ENCODE measurements around the gene MBNL1. TPM values are rescaled to one million over a fixed set of nuclear protein-coding genes. Genes with fewer than 3 reads are reported as not detected.

MBNL1 gene
- total and polyA plus RNA-seq, 2 of the 4 experiments (the other 2 are of a cell fraction), result 127 to 664 TPM

- no peaks in the 10 kb centered on the region for H3K27me3 ChIP-seq (ENCODE audit: control insufficient read depth, insufficient read depth, low read length)
- DNase-seq, result no peak
- no peak overlapping the region for H3K14ac ChIP-seq (replicated peaks; ENCODE audit: low read depth, low read length)
- H2BK15ac ChIP-seq (ENCODE audit: low read depth, low read length), result no peak overlapping the region
- no peak overlapping the region for H3K4me3 ChIP-seq (ENCODE audit: insufficient read depth, low read depth, low read length)
- H4K91ac ChIP-seq (ENCODE audit: insufficient read depth, low read depth, low read length), result no peak overlapping the region
- dilution Hi-C loops (cut with HindIII; ENCODE audit: low sequenced_read_pairs, unreplicated experiment), result no loop called here
- no CpG with 5 or more reads among the region's 1 CpG for WGBS, 2 experiments (ENCODE audit: extremely low coverage in 2 of 2, insufficient read length in 1 of 2)
- H3K27ac ChIP-seq (ENCODE audit: insufficient read depth, low read length), result no peak overlapping the region
- H3K23ac ChIP-seq (ENCODE audit: low read depth, low read length), result no peak overlapping the region
- no peak overlapping the region for H3K9ac ChIP-seq (ENCODE audit: low read depth, low read length)
- H4K5ac ChIP-seq (ENCODE audit: low read depth, low read length), result no peak overlapping the region
- no peaks in the 10 kb centered on the region for H3K79me1 ChIP-seq (ENCODE audit: low read depth in 1 of 2, low read length in 2 of 2)
- H3K18ac ChIP-seq (ENCODE audit: low read depth, low read length), result no peak overlapping the region
- H3K4ac ChIP-seq (ENCODE audit: low read depth, low read length), result no peak overlapping the region
- no peak overlapping the region for H2AFZ ChIP-seq (replicated peaks; ENCODE audit: low read length, poor library complexity)
- no peak overlapping the region for H2BK5ac ChIP-seq (ENCODE audit: low read depth, low read length, poor library complexity, severe bottlenecking)
- H2BK120ac ChIP-seq (ENCODE audit: low read depth, low read length), result no peak overlapping the region
- intact Hi-C loops (cut with micrococcal nuclease), result no loop called here
- H4K20me1 ChIP-seq (ENCODE audit: insufficient read depth, low read length), result no peaks in the 10 kb centered on the region
- H3K36me3 ChIP-seq (ENCODE audit: control insufficient read depth, insufficient read depth, low read length), result no peaks in the 10 kb centered on the region
- in situ Hi-C loops (cut with MboI; ENCODE audit: low sequenced_read_pairs), result no loop called here
- ATAC-seq (ENCODE audit: low read depth), result no peak
- no peak overlapping the region for H2AK5ac ChIP-seq (ENCODE audit: low read depth, low read length)
- no peak overlapping the region for H3K4me2 ChIP-seq (ENCODE audit: low read depth, low read length)
- BruUV-seq (replicated peaks), result no TSS peak
- no peaks in the 10 kb centered on the region for H3K9me1 ChIP-seq (ENCODE audit: insufficient read depth, low read length)
- H3K4me1 ChIP-seq (ENCODE audit: control insufficient read depth, insufficient read depth, low read length), result no peaks in the 10 kb centered on the region
- H3K9me3 ChIP-seq (ENCODE audit: control insufficient read depth, insufficient read depth, low read length), result no peaks in the 10 kb centered on the region
- H2AK9ac ChIP-seq (replicated peaks; ENCODE audit: low read depth, low read length, poor library complexity), result no peak overlapping the region
- TF ChIP-seq NFE2L2 (IDR thresholded peaks at IDR 0.05; ENCODE audit: low read depth, low read length), result no peak
- no peak for TF ChIP-seq BHLHE40 (IDR thresholded peaks at IDR 0.05; ENCODE audit: low read depth, low read length)
- no peak for TF ChIP-seq USF2 (IDR thresholded peaks at IDR 0.05; ENCODE audit: low read depth, low read length)
- TF ChIP-seq MAFK (IDR thresholded peaks at IDR 0.05; ENCODE audit: low read depth, low read length), result no peak
- no peak for TF ChIP-seq CEBPB (IDR thresholded peaks at IDR 0.05; ENCODE audit: low read depth, low read length)
- TF ChIP-seq MAZ (IDR thresholded peaks at IDR 0.05; ENCODE audit: borderline replicate concordance, low read depth, low read length), result no peak
- no peak for TF ChIP-seq CTCF (conservative IDR thresholded peaks at IDR 0.05; ENCODE audit: low read depth, low read length)
- no peak for TF ChIP-seq FOS (IDR thresholded peaks at IDR 0.05; ENCODE audit: low read depth, low read length)
- TF ChIP-seq, protein P1, sequence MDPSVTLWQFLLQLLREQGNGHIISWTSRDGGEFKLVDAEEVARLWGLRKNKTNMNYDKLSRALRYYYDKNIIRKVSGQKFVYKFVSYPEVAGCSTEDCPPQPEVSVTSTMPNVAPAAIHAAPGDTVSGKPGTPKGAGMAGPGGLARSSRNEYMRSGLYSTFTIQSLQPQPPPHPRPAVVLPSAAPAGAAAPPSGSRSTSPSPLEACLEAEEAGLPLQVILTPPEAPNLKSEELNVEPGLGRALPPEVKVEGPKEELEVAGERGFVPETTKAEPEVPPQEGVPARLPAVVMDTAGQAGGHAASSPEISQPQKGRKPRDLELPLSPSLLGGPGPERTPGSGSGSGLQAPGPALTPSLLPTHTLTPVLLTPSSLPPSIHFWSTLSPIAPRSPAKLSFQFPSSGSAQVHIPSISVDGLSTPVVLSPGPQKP (IDR thresholded peaks at IDR 0.05; ENCODE audit: borderline replicate concordance, low read depth, low read length), result no peak
- TF ChIP-seq RFX5 (IDR thresholded peaks at IDR 0.05; ENCODE audit: low read depth, low read length), result no peak
- no peak for TF ChIP-seq RCOR1 (IDR thresholded peaks at IDR 0.05; ENCODE audit: insufficient replicate concordance, low read length)
- no peak for TF ChIP-seq SMC3 (IDR thresholded peaks at IDR 0.05; ENCODE audit: low read depth, low read length)
- no peak for TF ChIP-seq MXI1 (IDR thresholded peaks at IDR 0.05; ENCODE audit: borderline replicate concordance, low read depth, low read length)
- TF ChIP-seq RAD21 (IDR thresholded peaks at IDR 0.05; ENCODE audit: low read length), result no peak
- TF ChIP-seq POLR2A (IDR thresholded peaks at IDR 0.05; ENCODE audit: low read depth, low read length), result no peak
- TF ChIP-seq CHD1 (IDR thresholded peaks at IDR 0.05; ENCODE audit: low read depth, low read length), result no peak
- CTCF ChIA-PET, result interaction anchor here (1.0 kb wide), 1 partner anchor 9 kb away, joined by 3 read pairs; no protein-coding TSS in a partner anchor
- no peak overlapping the region for H3K56ac ChIP-seq (ENCODE audit: extremely low read depth, insufficient read depth, low read length)
- no peak overlapping the region for H4K8ac ChIP-seq (ENCODE audit: low read depth in 2 of 2, low read length in 2 of 2)
- H2BK20ac ChIP-seq (ENCODE audit: low read depth, low read length), result no peak overlapping the region
- POLR2A ChIA-PET (ENCODE audit: unreplicated experiment), result no interaction called here
Observed at GRCh38 chr3:152508705-152509104, 240.0 kb downstream of the MBNL1 start.
